Prostate gland (tissue), 2 donors: ENCODE measurements around the gene FNDC8.

ENCODE experiments used
- POLR2A ChIP-seq: fragments of 450-650 bp; IDR thresholded peaks from one replicate; pipeline ENCODE4 v1.6.1; 2016; ENCODE audit warnings: antibody characterized with exemption, mild to moderate bottlenecking
- TF ChIP-seq, protein P1 (sequence below), 4 experiments: fragments of 200-600 bp in 2 of 4; fragments of 450-650 bp in 2 of 4; sonication (generic) in 2 of 4; IDR thresholded peaks; 1 replicate in 3 of 4; 2 replicates in 1 of 4; pipeline ENCODE4 v1.5.1; 2016 to 2019; ENCODE audit warnings: antibody characterized with exemption in 4 of 4, mild to moderate bottlenecking in 2 of 4, moderate library complexity in 2 of 4

DNA sequence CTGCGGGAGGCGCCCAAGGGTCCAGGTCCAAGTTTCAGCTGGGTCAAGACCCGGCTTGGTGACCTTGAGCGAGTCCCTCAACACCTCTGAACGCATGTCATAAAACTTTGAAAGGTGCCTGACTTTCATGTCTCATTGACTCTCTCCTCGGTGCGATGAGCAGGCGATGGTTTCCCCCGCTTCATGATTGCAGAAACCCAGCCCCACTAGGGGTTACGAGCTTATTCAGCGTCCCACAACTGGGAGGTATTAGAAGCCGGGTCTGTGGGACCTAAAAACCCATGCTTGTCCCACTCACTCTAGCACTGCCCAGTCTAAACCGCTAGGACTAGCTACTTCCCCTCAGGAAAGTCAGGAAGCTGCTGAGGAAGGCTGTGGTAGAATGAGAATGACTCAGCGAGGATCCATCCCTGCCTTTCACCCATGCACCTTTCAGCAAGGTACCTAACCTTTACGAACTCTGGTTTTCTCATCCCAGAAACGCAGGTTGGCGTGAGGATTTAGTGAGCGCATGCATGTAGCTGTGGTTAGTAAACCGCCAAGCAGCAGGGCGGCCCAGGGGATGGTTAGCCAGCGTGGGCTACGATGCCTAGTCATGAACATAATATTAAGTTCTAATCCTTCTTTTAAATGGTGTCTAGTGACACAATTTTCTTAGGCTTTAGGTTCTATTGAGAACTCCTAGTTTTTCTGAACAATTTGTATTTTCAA, 31.7 kb upstream of the FNDC8 start:
- TF ChIP-seq, protein P1, sequence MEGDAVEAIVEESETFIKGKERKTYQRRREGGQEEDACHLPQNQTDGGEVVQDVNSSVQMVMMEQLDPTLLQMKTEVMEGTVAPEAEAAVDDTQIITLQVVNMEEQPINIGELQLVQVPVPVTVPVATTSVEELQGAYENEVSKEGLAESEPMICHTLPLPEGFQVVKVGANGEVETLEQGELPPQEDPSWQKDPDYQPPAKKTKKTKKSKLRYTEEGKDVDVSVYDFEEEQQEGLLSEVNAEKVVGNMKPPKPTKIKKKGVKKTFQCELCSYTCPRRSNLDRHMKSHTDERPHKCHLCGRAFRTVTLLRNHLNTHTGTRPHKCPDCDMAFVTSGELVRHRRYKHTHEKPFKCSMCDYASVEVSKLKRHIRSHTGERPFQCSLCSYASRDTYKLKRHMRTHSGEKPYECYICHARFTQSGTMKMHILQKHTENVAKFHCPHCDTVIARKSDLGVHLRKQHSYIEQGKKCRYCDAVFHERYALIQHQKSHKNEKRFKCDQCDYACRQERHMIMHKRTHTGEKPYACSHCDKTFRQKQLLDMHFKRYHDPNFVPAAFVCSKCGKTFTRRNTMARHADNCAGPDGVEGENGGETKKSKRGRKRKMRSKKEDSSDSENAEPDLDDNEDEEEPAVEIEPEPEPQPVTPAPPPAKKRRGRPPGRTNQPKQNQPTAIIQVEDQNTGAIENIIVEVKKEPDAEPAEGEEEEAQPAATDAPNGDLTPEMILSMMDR (IDR thresholded peaks at IDR 0.05) = no peak
- no peak for TF ChIP-seq POLR2A
